ACHN (cell line): ENCODE data around the gene EIF1AD.
A peak's percentile ranks its signal among the peaks of the same experiment; 100 is the strongest.

Experiments used
- DNase-seq: peaks from one replicate; pipeline ENCODE4 v3.0.0-alpha.2; 2015
- in situ Hi-C: cut with HindIII; loops from 2 replicates; pipeline ENCODE4 v1.10.0; 2017; ENCODE audit warnings: low sequenced_read_pairs, low pct_ligation_motif_present, low pct_unique_long_range_greater_than_20kb

EIF1AD gene

GRCh38 chr11:66008468-66009101, 6.6 kb upstream of the EIF1AD start:
- no peak for DNase-seq
- in situ Hi-C loops = no loop called here

GRCh38 chr11:66008095-66008467, 6.1 kb upstream of the EIF1AD start:
- in situ Hi-C loops = no loop called here

GRCh38 chr11:66007201-66007634, 5.3 kb upstream of the EIF1AD start:
- no peak for DNase-seq
- in situ Hi-C loops = no loop called here

More at GRCh38 chr11:66008095-66008467, 6.1 kb upstream of the EIF1AD start:
- no peak for DNase-seq

GRCh38 chr11:66006891-66007176, 4.9 kb upstream of the EIF1AD start:
- DNase-seq = no peak
- in situ Hi-C loops = no loop called here

- in situ Hi-C loops = no loop called here
- DNase-seq = no peak
Measured at GRCh38 chr11:66006134-66006890, 4.4 kb upstream of the EIF1AD start.

GRCh38 chr11:66004186-66004585, 2.2 kb upstream of the EIF1AD start:
- DNase-seq = no peak
- in situ Hi-C loops = no loop called here

- DNase-seq = no peak
- in situ Hi-C loops = no loop called here
Measured at GRCh38 chr11:66003291-66003690, 1.3 kb upstream of the EIF1AD start.

GRCh38 chr11:66002648-66003225, 780 bp upstream of the EIF1AD start:
- in situ Hi-C loops = no loop called here
- DNase-seq = peak; percentile 36

- no peak for DNase-seq
- in situ Hi-C loops = no loop called here
Measured at GRCh38 chr11:65997286-65997685, 4.7 kb downstream of the EIF1AD start.

GRCh38 chr11:65992056-65992455, 9.9 kb downstream of the EIF1AD start:
- in situ Hi-C loops = no loop called here
- no peak for DNase-seq

GRCh38 chr11:65988791-65989592, 13.0 kb downstream of the EIF1AD start:
- peak; percentile 90 for DNase-seq
- in situ Hi-C loops = no loop called here

- no peak for DNase-seq
- in situ Hi-C loops = no loop called here
Measured at GRCh38 chr11:65987336-65987735, 14.6 kb downstream of the EIF1AD start.

GRCh38 chr11:65983589-65983987, 18.4 kb downstream of the EIF1AD start:
- in situ Hi-C loops = no loop called here

GRCh38 chr11:65982824-65983588, 19.0 kb downstream of the EIF1AD start:
- in situ Hi-C loops = no loop called here
- DNase-seq = no peak

More at GRCh38 chr11:65983589-65983987, 18.4 kb downstream of the EIF1AD start:
- no peak for DNase-seq

- DNase-seq = no peak
- in situ Hi-C loops = no loop called here
Measured at GRCh38 chr11:65981972-65982823, 19.8 kb downstream of the EIF1AD start.

- in situ Hi-C loops = no loop called here
- no peak for DNase-seq
Measured at GRCh38 chr11:65981101-65981740, 20.7 kb downstream of the EIF1AD start.

GRCh38 chr11:65979261-65979759, 22.6 kb downstream of the EIF1AD start:
- in situ Hi-C loops = no loop called here
- no peak for DNase-seq
